HL-60 (cell line): ENCODE results near the gene TM9SF1.

ENCODE experiments used
- DNase-seq, 2 experiments: peaks; one replicate each; pipeline ENCODE4 v3.0.0-alpha.2; 2010 to 2020; ENCODE audit warnings: low read depth in 1 of 2, low spot score in 1 of 2
- H3K27ac ChIP-seq: fragments of 250-450 bp; sonication (Bioruptor Pico); replicated peaks from 2 replicates; pipeline ENCODE4 v1.5.1; 2020; ENCODE audit warnings: mild to moderate bottlenecking, moderate library complexity
- H3K27me3 ChIP-seq: fragments of 250-450 bp; sonication (Bioruptor Pico); 2 replicates; pipeline ENCODE4 v1.5.1; 2021; ENCODE audit warnings: mild to moderate bottlenecking, moderate library complexity; ENCODE audit not compliant: insufficient read depth, poor library complexity, severe bottlenecking
- H3K4me3 ChIP-seq: replicated peaks from 2 replicates; pipeline ENCODE4 v1.5.1; 2011; ENCODE audit warnings: mild to moderate bottlenecking, control low read depth, low read length; ENCODE audit not compliant: insufficient read depth
- GABPA ChIP-seq: IDR thresholded peaks from 2 replicates; pipeline ENCODE4 v1.6.1; 2012; ENCODE audit warnings: low read depth
- POLR2AphosphoS5 ChIP-seq: IDR thresholded peaks from 2 replicates; pipeline ENCODE4 v1.6.1; 2012; ENCODE audit warnings: low read depth
- SPI1 ChIP-seq: IDR thresholded peaks from 2 replicates; pipeline ENCODE4 v1.6.1; 2012; ENCODE audit warnings: low read depth, mild to moderate bottlenecking, borderline replicate concordance
- TF ChIP-seq, protein P1 (sequence below): IDR thresholded peaks from one replicate; pipeline ENCODE4 v1.5.1; 2011; ENCODE audit warnings: low read length, control low read depth, inconsistent platforms; ENCODE audit not compliant: insufficient read depth
- TF ChIP-seq, protein P2 (sequence below): IDR thresholded peaks from 2 replicates; pipeline ENCODE4 v1.6.1; 2012; ENCODE audit warnings: low read depth; ENCODE audit not compliant: insufficient replicate concordance

TM9SF1 gene

DNA sequence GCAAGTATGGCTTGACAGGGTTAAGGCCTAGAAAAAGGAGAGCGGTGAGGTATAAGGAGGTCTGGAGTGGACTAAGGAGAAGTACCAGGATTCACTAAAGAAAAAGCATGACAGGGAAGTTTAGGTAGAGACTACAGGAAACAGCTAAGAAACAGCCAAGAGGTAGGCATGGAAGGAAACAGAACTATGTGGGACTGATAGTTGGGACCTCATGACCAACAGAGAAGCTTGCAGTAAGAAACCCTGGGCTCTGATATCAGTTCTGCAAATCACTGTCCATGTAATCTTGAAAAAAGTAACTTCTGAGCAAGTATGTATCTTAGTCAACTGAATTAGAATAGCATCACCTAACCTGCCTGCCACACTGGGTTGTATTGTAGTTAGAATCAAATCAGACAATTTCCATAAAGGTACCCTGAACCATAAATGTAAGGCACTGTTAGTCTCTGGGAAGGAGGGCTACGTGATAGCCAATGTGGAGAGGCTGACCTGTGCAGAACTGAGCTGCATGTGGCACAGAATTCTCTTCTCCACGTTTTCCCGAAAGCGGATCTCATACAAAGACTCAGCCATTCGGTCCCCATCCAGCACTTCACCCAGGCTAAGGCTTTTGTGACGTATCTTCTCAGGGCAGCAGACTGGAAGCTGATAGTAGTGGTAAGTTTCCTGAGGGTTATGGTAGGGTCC is 912 bp downstream of the TM9SF1 start:
- no peak for DNase-seq
- TF ChIP-seq SPI1 (no peak), POLR2AphosphoS5 (no peak), GABPA (no peak)
- TF ChIP-seq, protein P1, sequence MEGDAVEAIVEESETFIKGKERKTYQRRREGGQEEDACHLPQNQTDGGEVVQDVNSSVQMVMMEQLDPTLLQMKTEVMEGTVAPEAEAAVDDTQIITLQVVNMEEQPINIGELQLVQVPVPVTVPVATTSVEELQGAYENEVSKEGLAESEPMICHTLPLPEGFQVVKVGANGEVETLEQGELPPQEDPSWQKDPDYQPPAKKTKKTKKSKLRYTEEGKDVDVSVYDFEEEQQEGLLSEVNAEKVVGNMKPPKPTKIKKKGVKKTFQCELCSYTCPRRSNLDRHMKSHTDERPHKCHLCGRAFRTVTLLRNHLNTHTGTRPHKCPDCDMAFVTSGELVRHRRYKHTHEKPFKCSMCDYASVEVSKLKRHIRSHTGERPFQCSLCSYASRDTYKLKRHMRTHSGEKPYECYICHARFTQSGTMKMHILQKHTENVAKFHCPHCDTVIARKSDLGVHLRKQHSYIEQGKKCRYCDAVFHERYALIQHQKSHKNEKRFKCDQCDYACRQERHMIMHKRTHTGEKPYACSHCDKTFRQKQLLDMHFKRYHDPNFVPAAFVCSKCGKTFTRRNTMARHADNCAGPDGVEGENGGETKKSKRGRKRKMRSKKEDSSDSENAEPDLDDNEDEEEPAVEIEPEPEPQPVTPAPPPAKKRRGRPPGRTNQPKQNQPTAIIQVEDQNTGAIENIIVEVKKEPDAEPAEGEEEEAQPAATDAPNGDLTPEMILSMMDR = no peak
- Histone ChIP-seq H3K27ac (no peak overlapping the region; the same call in 1 of the 2 replicates), H3K27me3 (no peaks in the 10 kb centered on the region), H3K4me3 (peak overlapping the region; percentile 79)

DNA sequence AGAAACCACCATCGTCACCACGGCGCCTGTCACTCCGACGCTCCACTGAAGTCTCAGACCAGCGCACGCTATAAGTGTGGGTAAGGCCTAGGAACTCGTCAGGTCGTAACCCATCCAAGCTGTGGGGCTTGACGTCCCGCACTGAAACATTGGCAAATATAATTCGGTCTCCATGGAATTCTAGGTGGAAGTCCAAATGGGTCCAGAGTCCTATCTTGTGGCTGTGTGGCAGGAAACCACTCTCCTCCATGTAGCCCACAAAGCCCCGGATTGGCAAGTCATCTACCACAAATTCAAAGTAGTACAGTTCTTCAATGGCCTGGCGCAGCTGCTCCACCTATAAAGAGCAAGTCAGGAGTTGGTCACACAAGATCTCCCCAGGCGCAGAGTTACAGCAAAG is 2.3 kb downstream of the TM9SF1 start:
- Histone ChIP-seq H3K4me3 (no peak overlapping the region), H3K27me3 (no peaks in the 10 kb centered on the region), H3K27ac (no peak overlapping the region)
- TF ChIP-seq SPI1 = no peak
- TF ChIP-seq, protein P2, sequence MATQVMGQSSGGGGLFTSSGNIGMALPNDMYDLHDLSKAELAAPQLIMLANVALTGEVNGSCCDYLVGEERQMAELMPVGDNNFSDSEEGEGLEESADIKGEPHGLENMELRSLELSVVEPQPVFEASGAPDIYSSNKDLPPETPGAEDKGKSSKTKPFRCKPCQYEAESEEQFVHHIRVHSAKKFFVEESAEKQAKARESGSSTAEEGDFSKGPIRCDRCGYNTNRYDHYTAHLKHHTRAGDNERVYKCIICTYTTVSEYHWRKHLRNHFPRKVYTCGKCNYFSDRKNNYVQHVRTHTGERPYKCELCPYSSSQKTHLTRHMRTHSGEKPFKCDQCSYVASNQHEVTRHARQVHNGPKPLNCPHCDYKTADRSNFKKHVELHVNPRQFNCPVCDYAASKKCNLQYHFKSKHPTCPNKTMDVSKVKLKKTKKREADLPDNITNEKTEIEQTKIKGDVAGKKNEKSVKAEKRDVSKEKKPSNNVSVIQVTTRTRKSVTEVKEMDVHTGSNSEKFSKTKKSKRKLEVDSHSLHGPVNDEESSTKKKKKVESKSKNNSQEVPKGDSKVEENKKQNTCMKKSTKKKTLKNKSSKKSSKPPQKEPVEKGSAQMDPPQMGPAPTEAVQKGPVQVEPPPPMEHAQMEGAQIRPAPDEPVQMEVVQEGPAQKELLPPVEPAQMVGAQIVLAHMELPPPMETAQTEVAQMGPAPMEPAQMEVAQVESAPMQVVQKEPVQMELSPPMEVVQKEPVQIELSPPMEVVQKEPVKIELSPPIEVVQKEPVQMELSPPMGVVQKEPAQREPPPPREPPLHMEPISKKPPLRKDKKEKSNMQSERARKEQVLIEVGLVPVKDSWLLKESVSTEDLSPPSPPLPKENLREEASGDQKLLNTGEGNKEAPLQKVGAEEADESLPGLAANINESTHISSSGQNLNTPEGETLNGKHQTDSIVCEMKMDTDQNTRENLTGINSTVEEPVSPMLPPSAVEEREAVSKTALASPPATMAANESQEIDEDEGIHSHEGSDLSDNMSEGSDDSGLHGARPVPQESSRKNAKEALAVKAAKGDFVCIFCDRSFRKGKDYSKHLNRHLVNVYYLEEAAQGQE = no peak
- TF ChIP-seq POLR2AphosphoS5 = no peak
- TF ChIP-seq GABPA = no peak
- TF ChIP-seq, protein P1 = no peak
- no peak for DNase-seq

DNA sequence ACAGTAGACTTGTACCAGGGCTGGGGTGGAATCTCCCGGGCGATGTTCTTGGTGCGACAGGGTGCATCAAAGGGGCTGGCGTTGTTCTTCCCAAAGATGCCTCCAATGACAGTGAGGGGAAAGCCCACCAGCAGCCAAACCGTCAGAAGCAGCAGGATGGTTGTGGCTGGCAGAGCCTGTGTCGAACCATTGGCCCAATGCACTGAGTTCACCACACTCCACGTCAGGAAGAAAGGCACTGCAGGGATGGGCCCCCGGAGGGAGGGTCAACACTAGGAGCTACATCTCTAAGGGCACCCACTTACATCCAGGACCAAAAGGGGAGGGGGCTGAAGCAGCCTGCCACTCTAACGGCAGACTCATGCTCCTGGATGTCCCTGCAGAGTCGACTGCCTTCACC is 4.8 kb downstream of the TM9SF1 start:
- Histone ChIP-seq H3K27me3 (no peaks in the 10 kb centered on the region), H3K4me3 (no peak overlapping the region), H3K27ac (no peak overlapping the region)
- no peak for DNase-seq
- no peak for TF ChIP-seq SPI1
- TF ChIP-seq, protein P1 = no peak
- no peak for TF ChIP-seq POLR2AphosphoS5
- TF ChIP-seq GABPA = no peak
- TF ChIP-seq, protein P2 = no peak

DNA sequence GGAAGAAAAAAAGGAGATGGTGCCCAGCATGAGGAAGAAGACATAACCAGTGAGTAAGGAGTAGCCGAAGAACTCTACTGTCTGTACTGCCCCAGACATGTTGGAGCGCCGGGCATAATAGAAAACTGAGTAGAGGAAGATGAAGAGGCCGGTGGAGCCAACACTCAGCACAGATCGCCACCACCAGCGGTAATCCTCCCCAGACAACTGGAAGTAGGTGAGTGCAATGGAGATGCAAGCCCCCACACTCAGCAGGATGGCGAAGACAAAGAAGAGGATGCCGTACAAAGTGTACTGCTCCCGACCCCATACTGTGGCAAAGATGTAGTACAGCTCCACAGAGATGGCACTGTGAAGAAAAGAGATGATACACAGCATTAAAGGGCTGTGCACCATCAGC is 5.8 kb downstream of the TM9SF1 start:
- Histone ChIP-seq H3K27me3 (no peaks in the 10 kb centered on the region), H3K27ac (0 out of 2 replicates have a peak overlapping the region, but pooled peaks have one; percentile 79), H3K4me3 (no peak overlapping the region)
- DNase-seq = no peak
- TF ChIP-seq GABPA (no peak), SPI1 (no peak)
- TF ChIP-seq, protein P2 = no peak
